ENCODE data around the gene LENG1.
A peak's percentile ranks its signal among the peaks of the same experiment; 100 is the strongest.
"Not testable (repeated sequence)": the region's sequence is repeated elsewhere in the genome, so short reads cannot be mapped to it uniquely, and the experiment has no call there.

Gene LENG1

GRCh38 chr19:54173359-54173699 is 13.8 kb upstream of the LENG1 start:
- no peak overlapping the region; the same call in 1 of the 2 replicates for H3K4me3 ChIP-seq (ENCODE audit: low read length)
- H3K4me2 ChIP-seq (ENCODE audit: low read depth, low read length) = peak overlapping the region; percentile 98; the same call in 1 of the 2 replicates
- H2AFZ ChIP-seq (ENCODE audit: low read length) = peak overlapping the region; percentile 38; the same call in 1 of the 2 replicates
- no peaks in the 10 kb centered on the region for H3F3A ChIP-seq (ENCODE audit: insufficient read depth, low read length)
- no peak for TF ChIP-seq EZH2 (optimal IDR thresholded peaks at IDR 0.05; ENCODE audit: low read depth, low read length)
- no peak for TF ChIP-seq EZH2phosphoT487 (IDR thresholded peaks at IDR 0.05; ENCODE audit: low read length)
- TF ChIP-seq CTCF (IDR thresholded peaks at IDR 0.05; ENCODE audit: low read length) = no peak
- no peak overlapping the region for H3K9ac ChIP-seq (ENCODE audit: low read length)
- no peaks in the 10 kb centered on the region for H3K36me3 ChIP-seq (replicated peaks; ENCODE audit: insufficient read depth, low read length)
- H3K27me3 ChIP-seq (replicated peaks; ENCODE audit: insufficient read depth, low read length) = no peaks in the 10 kb centered on the region
- H3K79me2 ChIP-seq (ENCODE audit: low read length) = no peaks in the 10 kb centered on the region
- no peak for DNase-seq
- H3K9me3 ChIP-seq (replicated peaks; ENCODE audit: insufficient read depth, low read length) = no peaks in the 10 kb centered on the region
- H3K9me2 ChIP-seq (replicated peaks; ENCODE audit: insufficient read depth, low read length) = no peaks in the 10 kb centered on the region
- H3K4me1 ChIP-seq (ENCODE audit: low read length) = peaks cover 1% of the 10 kb centered on the region; the same call in 1 of the 2 replicates
- H4K20me1 ChIP-seq (ENCODE audit: insufficient read depth, low read length) = no peaks in the 10 kb centered on the region
- no peak overlapping the region for H3K27ac ChIP-seq (ENCODE audit: low read length)

- Histone ChIP-seq H4K20me1 (ENCODE audit: insufficient read depth, low read length) (no peaks in the 10 kb centered on the region), H3K9me2 (replicated peaks; ENCODE audit: insufficient read depth, low read length) (no peaks in the 10 kb centered on the region), H3K4me3 (ENCODE audit: low read length) (peak within 1 kb of the TSS; percentile 69), H3K4me2 (ENCODE audit: low read depth, low read length) (peak within 1 kb of the TSS; percentile 98), H2AFZ (ENCODE audit: low read length) (peak within 1 kb of the TSS; percentile 68), H3K9me3 (replicated peaks; ENCODE audit: insufficient read depth, low read length) (no peaks in the 10 kb centered on the region), H3K27me3 (replicated peaks; ENCODE audit: insufficient read depth, low read length) (no peaks in the 10 kb centered on the region), H3K79me2 (ENCODE audit: low read length) (no peaks in the 10 kb centered on the region), H3F3A (ENCODE audit: insufficient read depth, low read length) (no peaks in the 10 kb centered on the region), H3K27ac (ENCODE audit: low read length) (no peak within 1 kb of the TSS), H3K36me3 (replicated peaks; ENCODE audit: insufficient read depth, low read length) (no peaks in the 10 kb centered on the region), H3K9ac (ENCODE audit: low read length) (peak within 1 kb of the TSS; percentile 50; the same call in 1 of the 2 replicates), H3K4me1 (ENCODE audit: low read length) (peaks cover 4% of the 10 kb centered on the region; the same call in 1 of the 2 replicates)
- peak; percentile 76 for DNase-seq
- TF ChIP-seq CTCF (IDR thresholded peaks at IDR 0.05; ENCODE audit: low read length) (peak; percentile 57), EZH2 (optimal IDR thresholded peaks at IDR 0.05; ENCODE audit: low read depth, low read length) (no peak)
Measured at GRCh38 chr19:54172471-54173358, 13.2 kb upstream of the LENG1 start, which contains the start of gene TMC4. Gene TMC4 (minus strand): TSS chr19:54173160. CDS start chr19:54173117, 43 bp downstream.

GRCh38 chr19:54171736-54172431 is 12.4 kb upstream of the LENG1 start:
- not testable (repeated sequence) for H4K20me1 ChIP-seq (ENCODE audit: insufficient read depth, low read length); H3K9ac ChIP-seq (ENCODE audit: low read length); H2AFZ ChIP-seq (ENCODE audit: low read length); H3K9me3 ChIP-seq (replicated peaks; ENCODE audit: insufficient read depth, low read length); H3K9me2 ChIP-seq (replicated peaks; ENCODE audit: insufficient read depth, low read length); H3K36me3 ChIP-seq (replicated peaks; ENCODE audit: insufficient read depth, low read length); H3K79me2 ChIP-seq (ENCODE audit: low read length); DNase-seq; H3K4me1 ChIP-seq (ENCODE audit: low read length); H3K4me2 ChIP-seq (ENCODE audit: low read depth, low read length); H3K27ac ChIP-seq (ENCODE audit: low read length); H3F3A ChIP-seq (ENCODE audit: insufficient read depth, low read length); H3K27me3 ChIP-seq (replicated peaks; ENCODE audit: insufficient read depth, low read length); H3K4me3 ChIP-seq (ENCODE audit: low read length)
